ENCODE results near the gene BMP7. TPM values are rescaled to one million over a fixed set of nuclear protein-coding genes. Genes with fewer than 3 reads are reported as not detected.

The BMP7 gene
- total RNA-seq: 3.7 and 5.5 TPM in 2 replicates

DNA sequence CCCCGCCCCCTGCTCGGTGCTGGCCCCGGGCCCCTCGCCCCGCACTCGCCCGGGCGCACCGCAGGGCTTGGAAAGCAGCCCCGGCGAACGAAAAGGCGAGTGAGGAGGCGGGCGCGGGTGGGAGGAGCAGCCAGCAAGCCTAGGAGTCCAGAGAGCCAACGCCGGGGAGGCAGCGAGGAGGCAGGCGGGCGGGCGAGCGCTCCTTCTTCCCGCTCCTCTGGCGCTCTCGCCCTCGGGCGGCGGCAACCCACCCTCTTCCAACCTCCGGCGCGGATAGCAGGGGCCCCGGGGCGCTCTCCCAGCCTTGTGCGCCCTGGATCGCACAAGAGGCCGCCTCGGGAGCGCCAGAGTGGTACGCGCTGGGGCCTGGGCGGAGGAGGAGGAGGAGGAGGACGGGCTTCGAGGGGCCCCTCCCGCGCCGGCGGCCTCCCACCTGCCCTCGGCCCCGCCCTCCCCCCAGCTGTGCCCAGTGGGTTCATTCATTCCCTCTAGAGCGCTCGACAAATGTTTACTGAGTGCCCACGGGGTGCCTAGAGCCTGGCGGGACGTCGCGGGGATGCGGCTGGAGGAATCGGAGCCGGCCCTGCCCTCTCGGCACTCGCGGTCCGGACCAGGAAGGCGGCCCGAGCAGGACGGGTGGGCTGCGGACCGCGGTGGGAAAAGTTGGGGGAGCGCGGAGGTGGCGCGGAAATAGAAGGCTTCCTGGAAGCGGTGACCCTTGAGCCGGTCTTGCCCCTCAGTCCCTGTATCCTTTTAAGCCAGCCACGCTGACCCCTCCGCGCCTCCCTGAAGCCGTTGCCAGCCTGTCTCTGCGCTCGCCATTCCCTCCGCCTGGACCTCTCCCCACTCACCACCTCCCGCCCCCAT, at the start of gene BMP7:
BMP7 (minus strand) TSS at position 351 of the 867 bp plus-strand sequence. CDS start 519 bp downstream, outside the sequence.
- no peak within 1 kb of the TSS for H3K4me3 ChIP-seq (ENCODE audit: low read depth, low read length)
- TF ChIP-seq, protein P1, sequence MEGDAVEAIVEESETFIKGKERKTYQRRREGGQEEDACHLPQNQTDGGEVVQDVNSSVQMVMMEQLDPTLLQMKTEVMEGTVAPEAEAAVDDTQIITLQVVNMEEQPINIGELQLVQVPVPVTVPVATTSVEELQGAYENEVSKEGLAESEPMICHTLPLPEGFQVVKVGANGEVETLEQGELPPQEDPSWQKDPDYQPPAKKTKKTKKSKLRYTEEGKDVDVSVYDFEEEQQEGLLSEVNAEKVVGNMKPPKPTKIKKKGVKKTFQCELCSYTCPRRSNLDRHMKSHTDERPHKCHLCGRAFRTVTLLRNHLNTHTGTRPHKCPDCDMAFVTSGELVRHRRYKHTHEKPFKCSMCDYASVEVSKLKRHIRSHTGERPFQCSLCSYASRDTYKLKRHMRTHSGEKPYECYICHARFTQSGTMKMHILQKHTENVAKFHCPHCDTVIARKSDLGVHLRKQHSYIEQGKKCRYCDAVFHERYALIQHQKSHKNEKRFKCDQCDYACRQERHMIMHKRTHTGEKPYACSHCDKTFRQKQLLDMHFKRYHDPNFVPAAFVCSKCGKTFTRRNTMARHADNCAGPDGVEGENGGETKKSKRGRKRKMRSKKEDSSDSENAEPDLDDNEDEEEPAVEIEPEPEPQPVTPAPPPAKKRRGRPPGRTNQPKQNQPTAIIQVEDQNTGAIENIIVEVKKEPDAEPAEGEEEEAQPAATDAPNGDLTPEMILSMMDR (conservative IDR thresholded peaks at IDR 0.05; ENCODE audit: low read depth, low read length): no peak
- no peak for DNase-seq (ENCODE audit: low read depth)

DNA sequence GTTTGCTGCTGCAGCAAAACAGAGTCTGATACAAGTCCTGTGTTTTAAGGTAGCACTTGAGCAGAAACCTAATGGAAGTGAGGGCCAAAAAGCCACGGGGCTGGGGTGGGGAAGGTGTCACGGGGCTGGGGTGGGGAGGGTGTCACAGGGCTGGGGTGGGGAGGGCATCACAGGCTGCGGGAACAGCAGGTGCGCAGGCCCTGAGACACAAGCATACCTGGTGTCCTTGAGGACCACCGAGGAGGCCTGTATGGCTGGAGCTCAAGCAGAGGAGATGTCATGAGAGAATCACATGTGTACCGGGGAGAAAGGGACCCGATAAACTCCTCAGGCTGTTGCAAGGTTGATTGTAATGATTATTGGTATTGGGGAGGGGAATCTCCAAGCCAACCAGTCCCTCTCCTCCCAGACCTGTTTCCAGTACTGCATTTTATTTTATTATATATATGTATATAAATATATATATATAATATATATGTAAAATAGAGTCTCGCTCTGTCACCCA, 49.6 kb upstream of the BMP7 start:
- no peak overlapping the region for H3K4me3 ChIP-seq (ENCODE audit: low read depth, low read length)
- TF ChIP-seq, protein P1 (conservative IDR thresholded peaks at IDR 0.05; ENCODE audit: low read depth, low read length): no peak
- no peak for DNase-seq (ENCODE audit: low read depth)

DNA sequence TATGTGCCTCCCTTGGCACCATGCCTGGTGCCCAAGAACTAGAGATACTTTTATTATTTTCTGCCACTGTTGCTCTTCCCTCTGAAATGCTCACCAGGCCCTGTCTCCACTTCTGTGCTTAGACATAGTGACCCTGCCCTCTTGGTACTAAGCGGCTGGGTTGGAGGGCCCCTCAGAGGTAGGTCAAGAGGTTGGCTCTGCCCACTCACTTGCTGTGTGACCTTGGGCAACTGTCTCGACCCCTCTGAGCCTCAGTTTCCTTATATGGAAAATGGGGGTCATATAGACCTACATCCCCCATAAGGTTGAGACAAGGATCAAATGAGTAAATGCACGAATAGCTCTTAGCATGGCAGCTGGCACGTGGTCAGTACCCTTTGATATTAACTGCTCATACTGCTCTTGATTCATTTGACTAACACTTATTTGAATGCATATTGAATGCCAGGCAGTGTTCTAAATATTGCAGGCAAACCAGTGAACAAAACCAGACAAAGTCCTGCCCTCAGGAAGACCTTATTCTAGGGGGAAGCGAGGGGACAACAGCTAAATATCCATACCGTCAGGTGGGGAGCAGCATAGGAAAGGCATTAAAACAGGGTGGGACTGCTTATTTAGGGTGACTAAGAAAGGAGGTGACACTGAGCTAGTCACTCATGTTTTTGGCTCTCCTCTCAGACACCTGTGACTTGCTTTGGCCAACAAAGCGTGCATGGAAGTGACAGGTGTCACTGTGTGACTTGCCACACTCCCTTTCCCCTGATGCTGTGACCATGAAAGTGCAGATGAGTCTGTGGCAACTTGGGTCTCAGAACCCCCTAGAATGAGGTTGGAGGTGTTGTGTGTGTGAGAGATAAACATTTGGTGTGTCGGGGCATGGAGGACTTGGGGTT, 48.9 kb upstream of the BMP7 start:
- DNase-seq (ENCODE audit: low read depth): no peak
- H3K4me3 ChIP-seq (ENCODE audit: low read depth, low read length): no peak overlapping the region
- TF ChIP-seq, protein P1 (conservative IDR thresholded peaks at IDR 0.05; ENCODE audit: low read depth, low read length): no peak

DNA sequence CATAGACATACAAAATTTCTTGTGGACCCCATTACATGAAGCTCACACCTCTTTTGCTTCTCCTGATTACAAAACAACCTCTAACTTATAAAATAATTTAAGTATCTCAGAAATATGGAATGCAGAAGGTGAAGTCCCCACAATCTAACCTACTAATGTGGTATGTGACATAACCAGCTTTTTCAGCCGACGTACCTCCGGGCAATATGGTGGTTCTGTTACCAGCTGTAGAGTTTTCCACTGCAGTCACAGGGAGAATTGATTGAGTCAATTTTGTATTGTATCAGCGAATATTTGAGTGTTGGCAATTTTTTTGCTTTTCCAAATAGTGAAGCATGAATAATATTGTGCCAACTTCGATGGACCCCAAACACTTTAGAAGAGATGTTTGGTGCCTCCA, 47.5 kb upstream of the BMP7 start:
- TF ChIP-seq, protein P1 (conservative IDR thresholded peaks at IDR 0.05; ENCODE audit: low read depth, low read length): no peak
- no peak for DNase-seq (ENCODE audit: low read depth)
- no peak overlapping the region for H3K4me3 ChIP-seq (ENCODE audit: low read depth, low read length)

DNA sequence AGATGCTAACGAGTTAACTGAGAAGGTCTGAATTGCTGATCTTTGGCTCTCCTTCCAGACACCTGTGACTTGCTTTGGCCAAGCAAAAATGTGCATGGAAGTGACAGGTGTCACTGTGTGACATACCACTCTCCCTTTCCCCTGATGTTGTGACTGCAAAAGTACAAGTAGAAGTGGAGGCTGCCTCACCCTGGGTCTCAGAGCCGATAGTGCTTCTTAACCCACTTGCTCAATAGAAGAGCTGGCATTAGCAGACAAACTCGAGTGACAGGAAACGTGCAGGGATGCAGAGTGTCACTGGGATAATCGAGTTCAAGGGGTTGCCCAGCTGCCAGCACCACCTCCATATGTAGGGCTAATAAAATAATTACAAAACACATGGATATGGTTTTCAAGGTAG, 46.8 kb upstream of the BMP7 start:
- TF ChIP-seq, protein P1 (conservative IDR thresholded peaks at IDR 0.05; ENCODE audit: low read depth, low read length): no peak
- no peak for DNase-seq (ENCODE audit: low read depth)
- H3K4me3 ChIP-seq (ENCODE audit: low read depth, low read length): no peak overlapping the region

DNA sequence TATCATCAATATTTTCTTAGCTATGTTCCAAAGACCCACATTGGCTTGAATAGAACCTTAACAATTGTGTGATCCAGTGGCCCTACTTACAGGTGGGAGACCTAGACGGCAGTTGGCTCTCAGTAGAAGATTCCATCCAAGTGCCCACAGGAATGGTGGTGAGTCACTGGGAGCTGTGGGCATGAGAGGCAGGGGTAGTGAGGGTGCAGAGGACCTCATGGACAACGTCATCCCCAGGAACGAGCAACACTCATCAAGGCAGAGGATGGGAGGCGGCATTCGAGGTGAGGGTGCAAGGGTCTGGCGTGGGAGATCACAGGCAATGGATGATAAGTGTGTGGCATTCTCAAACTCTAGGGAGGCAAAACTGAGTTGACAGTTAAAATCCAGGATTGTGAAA, 45.7 kb upstream of the BMP7 start:
- DNase-seq (ENCODE audit: low read depth): no peak
- H3K4me3 ChIP-seq (ENCODE audit: low read depth, low read length): no peak overlapping the region
- TF ChIP-seq, protein P1 (conservative IDR thresholded peaks at IDR 0.05; ENCODE audit: low read depth, low read length): no peak
